Hematopoietic multipotent progenitor cell treated with erythropoietin and hydrocortisone succinate and interleukin-3 and kit ligand, for 15 days (in vitro differentiated cells): ENCODE data around the gene G3BP1.
"Not testable (repeated sequence)": the region's sequence is repeated elsewhere in the genome, so short reads cannot be mapped to it uniquely, and the experiment has no call there.

Source experiments
- DNase-seq: peaks from one replicate; pipeline ENCODE4 v3.0.0-alpha.2; 2015; ENCODE audit warnings: low spot score

The G3BP1 gene

GRCh38 chr5:151799407-151799806 is 27.7 kb downstream of the G3BP1 start:
- DNase-seq, result no peak

GRCh38 chr5:151800532-151800931 is 28.8 kb downstream of the G3BP1 start:
- no peak for DNase-seq

GRCh38 chr5:151805414-151806223 is 33.9 kb downstream of the G3BP1 start:
- DNase-seq, result no peak

GRCh38 chr5:151808451-151809169 is 36.9 kb downstream of the G3BP1 start:
- no peak for DNase-seq

- peak; percentile 30 for DNase-seq
Observed at GRCh38 chr5:151810449-151810848, 38.7 kb downstream of the G3BP1 start.

- DNase-seq, result no peak
Observed at GRCh38 chr5:151810897-151811296, 39.1 kb downstream of the G3BP1 start.

GRCh38 chr5:151811593-151812321 is 40.0 kb downstream of the G3BP1 start:
- DNase-seq, result no peak

- no peak for DNase-seq
Observed at GRCh38 chr5:151812757-151813309, 41.1 kb downstream of the G3BP1 start.

GRCh38 chr5:151815051-151815450 is 43.3 kb downstream of the G3BP1 start:
- DNase-seq, result no peak

- no peak for DNase-seq
Observed at GRCh38 chr5:151819830-151820229, 48.1 kb downstream of the G3BP1 start.

GRCh38 chr5:151820271-151820670 is 48.5 kb downstream of the G3BP1 start:
- DNase-seq, result no peak

GRCh38 chr5:151820903-151821302 is 49.1 kb downstream of the G3BP1 start:
- DNase-seq, result no peak

- DNase-seq, result no peak
Observed at GRCh38 chr5:151822141-151822540, 50.4 kb downstream of the G3BP1 start.

- peak; percentile 43 for DNase-seq
Observed at GRCh38 chr5:151825445-151825844, 53.7 kb downstream of the G3BP1 start.

GRCh38 chr5:151829370-151829769 is 57.6 kb downstream of the G3BP1 start:
- no peak for DNase-seq

- DNase-seq, result not testable (repeated sequence)
Observed at GRCh38 chr5:151832843-151833242, 61.1 kb downstream of the G3BP1 start.

- no peak for DNase-seq
Observed at GRCh38 chr5:151846765-151847164, 75.0 kb downstream of the G3BP1 start.

- DNase-seq, result no peak
Observed at GRCh38 chr5:151847871-151848270, 76.1 kb downstream of the G3BP1 start.

GRCh38 chr5:151855701-151856100 is 83.9 kb downstream of the G3BP1 start:
- no peak for DNase-seq

GRCh38 chr5:151856861-151857260 is 85.1 kb downstream of the G3BP1 start:
- DNase-seq, result no peak

GRCh38 chr5:151860867-151861266 is 89.1 kb downstream of the G3BP1 start:
- not testable (repeated sequence) for DNase-seq
